Mesenchymal stem cell (in vitro differentiated cells and primary cell): ENCODE measurements around the gene TTC5.
"Not testable (repeated sequence)": the region's sequence is repeated elsewhere in the genome, so short reads cannot be mapped to it uniquely, and the experiment has no call there.

Experiments used
- DNase-seq: peaks from one replicate; pipeline ENCODE4 v3.0.0-alpha.2; 2013
- H2AFZ ChIP-seq: one replicate; pipeline ENCODE4 v1.6.1; 2013; ENCODE audit warnings: low read depth, mild to moderate bottlenecking, control low read depth, inconsistent platforms, low read length, moderate library complexity
- H2AK5ac ChIP-seq: 2 replicates; pipeline ENCODE4 v1.6.1; 2013; ENCODE audit warnings: low read length, moderate library complexity, mild to moderate bottlenecking, inconsistent platforms; ENCODE audit not compliant: severe bottlenecking
- H2BK120ac ChIP-seq: one replicate; pipeline ENCODE4 v1.6.1; 2013; ENCODE audit warnings: low read depth, mild to moderate bottlenecking, inconsistent platforms, low read length, moderate library complexity
- H2BK12ac ChIP-seq, 2 experiments: one replicate each; pipeline ENCODE4 v1.6.1; 2013; ENCODE audit warnings: inconsistent platforms in 2 of 2, low read length in 2 of 2, mild to moderate bottlenecking in 2 of 2, moderate library complexity in 2 of 2, control low read depth in 1 of 2
- H2BK15ac ChIP-seq: one replicate; pipeline ENCODE4 v1.6.1; 2013; ENCODE audit warnings: mild to moderate bottlenecking, low read depth, inconsistent platforms; ENCODE audit not compliant: poor library complexity, severe bottlenecking
- H2BK5ac ChIP-seq: 2 replicates; pipeline ENCODE4 v1.6.1; 2013; ENCODE audit warnings: low read depth, mild to moderate bottlenecking, low read length, control low read depth, inconsistent platforms; ENCODE audit not compliant: poor library complexity, severe bottlenecking
- H3K14ac ChIP-seq, 2 experiments: one replicate each; pipeline ENCODE4 v1.6.1; 2013; ENCODE audit warnings: inconsistent platforms in 2 of 2, low read length in 2 of 2, control low read depth in 1 of 2, mild to moderate bottlenecking in 1 of 2, moderate library complexity in 1 of 2
- H3K18ac ChIP-seq, 2 experiments: one replicate each; pipeline ENCODE4 v1.6.1; 2013; ENCODE audit warnings: inconsistent platforms in 2 of 2, low read length in 2 of 2, control low read depth in 1 of 2, low read depth in 1 of 2, mild to moderate bottlenecking in 1 of 2
- H3K23ac ChIP-seq, 2 experiments: one replicate each; pipeline ENCODE4 v1.6.1; 2013; ENCODE audit warnings: inconsistent platforms in 2 of 2, low read length in 2 of 2, mild to moderate bottlenecking in 2 of 2, moderate library complexity in 2 of 2, control low read depth in 1 of 2
- H3K27ac ChIP-seq: 2 replicates; pipeline ENCODE4 v1.5.1; 2013; ENCODE audit warnings: mild to moderate bottlenecking, moderate library complexity, low read length, control low read depth, inconsistent platforms; ENCODE audit not compliant: poor library complexity, severe bottlenecking
- H3K27me3 ChIP-seq, 2 experiments: 2 replicates each; pipeline versions ENCODE4 v1.6.1 to v1.7.0; 2013; ENCODE audit warnings: low read length in 2 of 2, mild to moderate bottlenecking in 2 of 2, moderate library complexity in 2 of 2, control low read depth in 1 of 2, inconsistent platforms in 1 of 2; ENCODE audit not compliant: control insufficient read depth in 1 of 2, insufficient read depth in 1 of 2
- H3K36me3 ChIP-seq, 2 experiments: 2 replicates each; pipeline versions ENCODE4 v1.6.1 to v1.7.0; 2013; ENCODE audit warnings: low read length in 2 of 2, control low read depth in 1 of 2, inconsistent platforms in 1 of 2, low read depth in 1 of 2, mild to moderate bottlenecking in 1 of 2; ENCODE audit not compliant: insufficient read depth in 2 of 2, control insufficient read depth in 1 of 2
- H3K4ac ChIP-seq, 2 experiments: one replicate each; pipeline ENCODE4 v1.6.1; 2013; ENCODE audit warnings: inconsistent platforms in 2 of 2, low read length in 2 of 2, mild to moderate bottlenecking in 2 of 2, moderate library complexity in 2 of 2, control low read depth in 1 of 2, low read depth in 1 of 2
- H3K4me1 ChIP-seq: 2 replicates; pipeline ENCODE4 v1.6.1; 2013; ENCODE audit warnings: low read depth, low read length, control low read depth; ENCODE audit not compliant: control insufficient read depth, insufficient read depth
- H3K4me2 ChIP-seq: 2 replicates; pipeline ENCODE4 v1.6.1; 2013; ENCODE audit warnings: low read length, mild to moderate bottlenecking, inconsistent platforms; ENCODE audit not compliant: poor library complexity, severe bottlenecking
- H3K4me3 ChIP-seq, 2 experiments: 2 replicates each; pipeline versions ENCODE4 v1.5.1 to v1.7.0; 2013; ENCODE audit warnings: low read length in 2 of 2, mild to moderate bottlenecking in 2 of 2, control low read depth in 1 of 2, low read depth in 1 of 2; ENCODE audit not compliant: insufficient read depth in 1 of 2
- H3K79me1 ChIP-seq: replicated peaks from 2 replicates; pipeline ENCODE4 v1.6.1; 2013; ENCODE audit warnings: mild to moderate bottlenecking, control low read depth, low read length, inconsistent platforms; ENCODE audit not compliant: poor library complexity, severe bottlenecking
- H3K9ac ChIP-seq: 2 replicates; pipeline ENCODE4 v1.7.0; 2013; ENCODE audit warnings: mild to moderate bottlenecking, low read length, moderate library complexity
- H3K9me3 ChIP-seq: 2 replicates; pipeline ENCODE4 v1.7.0; 2013; ENCODE audit warnings: mild to moderate bottlenecking, low read length; ENCODE audit not compliant: control insufficient read depth
- H4K8ac ChIP-seq: one replicate; pipeline ENCODE4 v1.6.1; 2013; ENCODE audit warnings: inconsistent platforms, mild to moderate bottlenecking, low read length, moderate library complexity
- H4K91ac ChIP-seq: one replicate; pipeline ENCODE4 v1.6.1; 2013; ENCODE audit warnings: mild to moderate bottlenecking, low read length, inconsistent platforms
- WGBS: methylation state at CpG from one replicate; pipeline ENCODE4 v1.1.7; 2013; ENCODE audit warnings: mixed read lengths; 5-methylcytosine and 5-hydroxymethylcytosine counted together

The TTC5 gene

GRCh38 chr14:20341646-20342045 lies 35.9 kb upstream of the TTC5 start:
- Histone ChIP-seq H2BK120ac (no peak overlapping the region), H4K8ac (no peak overlapping the region), H2BK15ac (no peak overlapping the region), H3K36me3 (peaks cover 0 to 15% of the 10 kb centered on the region in 2 experiments), H3K9me3 (no peaks in the 10 kb centered on the region), H2BK5ac (no peak overlapping the region), H3K27ac (no peak overlapping the region), H2BK12ac (no peak overlapping the region), H3K4me3 (peak overlapping the region in 1 of 2 experiments; percentile 94), H3K9ac (peak overlapping the region; percentile 98), H2AFZ (no peak overlapping the region), H3K4me2 (no peak overlapping the region), H3K4ac (no peak overlapping the region), H3K23ac (no peak overlapping the region), H3K14ac (no peak overlapping the region), H3K27me3 (no peaks in the 10 kb centered on the region), H4K91ac (no peak overlapping the region), H3K18ac (no peak overlapping the region), H3K79me1 (peaks cover 6% of the 10 kb centered on the region), H2AK5ac (no peak overlapping the region), H3K4me1 (no peaks in the 10 kb centered on the region)
- no CpG with 5 or more reads among the region's 2 CpGs for WGBS
- DNase-seq: no peak

- not testable (repeated sequence) for H4K8ac ChIP-seq, H2BK120ac ChIP-seq, H4K91ac ChIP-seq, H3K79me1 ChIP-seq, H3K4ac ChIP-seq, H3K4me2 ChIP-seq, H3K9me3 ChIP-seq, H3K9ac ChIP-seq, H3K23ac ChIP-seq, H2AK5ac ChIP-seq, H3K4me1 ChIP-seq, H3K27ac ChIP-seq, DNase-seq, H3K4me3 ChIP-seq, H2BK15ac ChIP-seq, H3K18ac ChIP-seq, H2BK12ac ChIP-seq, H2AFZ ChIP-seq, H3K14ac ChIP-seq, H3K27me3 ChIP-seq, H2BK5ac ChIP-seq
- 100% methylated on average over 3 of the region's 4 CpGs for WGBS
- H3K36me3 ChIP-seq: peaks cover 0 to 10% of the 10 kb centered on the region in 2 experiments
These were observed 35.3 kb upstream of the TTC5 start for GRCh38 chr14:20341032-20341431.

GRCh38 chr14:20334017-20334416 lies 28.3 kb upstream of the TTC5 start:
- H4K8ac ChIP-seq: no peak overlapping the region
- no peak overlapping the region for H3K18ac ChIP-seq
- no peak overlapping the region for H2BK12ac ChIP-seq
- peaks cover 0 to under 1% of the 10 kb centered on the region in 2 experiments for H3K36me3 ChIP-seq
- 74% methylated on average over 3 of the region's 7 CpGs for WGBS
- H3K4ac ChIP-seq: no peak overlapping the region
- H3K4me3 ChIP-seq: no peak overlapping the region
- H2BK120ac ChIP-seq: no peak overlapping the region
- no peaks in the 10 kb centered on the region for H3K27me3 ChIP-seq
- H2BK15ac ChIP-seq: no peak overlapping the region
- peak overlapping the region; percentile 87 for H3K9ac ChIP-seq
- no peak overlapping the region for H2BK5ac ChIP-seq
- no peak overlapping the region for H3K4me2 ChIP-seq
- H3K79me1 ChIP-seq: no peaks in the 10 kb centered on the region
- H3K27ac ChIP-seq: no peak overlapping the region
- H2AFZ ChIP-seq: no peak overlapping the region
- H3K4me1 ChIP-seq: no peaks in the 10 kb centered on the region
- H3K14ac ChIP-seq: no peak overlapping the region
- no peak overlapping the region for H3K23ac ChIP-seq
- no peaks in the 10 kb centered on the region for H3K9me3 ChIP-seq
- no peak for DNase-seq
- H4K91ac ChIP-seq: no peak overlapping the region
- no peak overlapping the region for H2AK5ac ChIP-seq

- H3K4me2 ChIP-seq: peak overlapping the region; percentile 31
- H3K79me1 ChIP-seq: no peaks in the 10 kb centered on the region
- peak overlapping the region; percentile 87 for H3K9ac ChIP-seq
- H3K27ac ChIP-seq: no peak overlapping the region
- H3K27me3 ChIP-seq: no peaks in the 10 kb centered on the region
- H3K4me3 ChIP-seq: peak overlapping the region in 1 of 2 experiments; percentile 85
- DNase-seq: no peak
- H2AK5ac ChIP-seq: no peak overlapping the region
- no peaks in the 10 kb centered on the region for H3K9me3 ChIP-seq
- no peaks in the 10 kb centered on the region for H3K4me1 ChIP-seq
- H3K36me3 ChIP-seq: peaks cover 0 to 6% of the 10 kb centered on the region in 2 experiments
- no peak overlapping the region for H3K18ac ChIP-seq
- no peak overlapping the region for H2BK5ac ChIP-seq
- no peak overlapping the region for H2AFZ ChIP-seq
- H3K14ac ChIP-seq: no peak overlapping the region
- 0% methylated on average over 2 of the region's 3 CpGs for WGBS
- no peak overlapping the region for H3K4ac ChIP-seq
- H2BK120ac ChIP-seq: no peak overlapping the region
- H2BK12ac ChIP-seq: no peak overlapping the region
- H2BK15ac ChIP-seq: no peak overlapping the region
- no peak overlapping the region for H4K91ac ChIP-seq
- no peak overlapping the region for H4K8ac ChIP-seq
- no peak overlapping the region for H3K23ac ChIP-seq
These were observed 27.7 kb upstream of the TTC5 start for GRCh38 chr14:20333494-20333841.
